Activated naive CD4-positive, alpha-beta T cell treated with anti-CD3 and anti-CD28 coated beads, Interleukin-2, amount 50 U/mL, for 16 hours (primary cell): Measurements from ENCODE around the gene TRAPPC8.

Experiments
- DNase-seq: peaks from one replicate; pipeline ENCODE4 v3.0.0-alpha.2; 2020

TRAPPC8 gene

GRCh38 chr18:31791817-31792579, 150.9 kb downstream of the TRAPPC8 start:
- DNase-seq = no peak

- DNase-seq = no peak
Measured at GRCh38 chr18:31789409-31789808, 153.5 kb downstream of the TRAPPC8 start.

DNA sequence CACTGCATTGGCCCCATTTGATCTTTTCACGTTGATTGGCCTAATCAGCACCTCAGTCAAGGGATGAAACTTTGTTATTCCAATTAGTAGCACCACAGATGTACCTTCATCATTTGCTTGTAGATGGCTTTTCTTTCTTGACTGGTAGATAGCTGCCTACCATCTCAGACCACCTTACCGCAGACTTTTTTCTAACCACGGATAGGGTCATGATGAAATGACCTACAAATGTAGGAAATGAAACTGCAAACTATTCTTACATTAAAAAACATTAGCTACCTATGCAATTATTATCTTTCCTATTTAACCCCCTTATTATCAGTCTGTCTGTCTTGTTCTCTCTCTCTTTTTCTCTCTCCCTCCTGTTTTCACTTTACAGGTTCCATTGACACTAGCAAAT, 159.9 kb downstream of the TRAPPC8 start:
- no peak for DNase-seq
